Central memory CD4-positive, alpha-beta T cell (primary cell): ENCODE measurements around the gene HLA-DMA.

Experiments used
- DNase-seq: peaks from one replicate; pipeline ENCODE4 v3.0.0; 2022

Gene HLA-DMA

GRCh38 chr6:32974541-32975308 is 21.8 kb upstream of the HLA-DMA start:
- DNase-seq = no peak

- DNase-seq = peak; percentile 58
Measured at GRCh38 chr6:32974016-32974333, 21.1 kb upstream of the HLA-DMA start.

GRCh38 chr6:32973144-32974015 is 20.5 kb upstream of the HLA-DMA start:
- peak; percentile 59 for DNase-seq

- peak; percentile 59 for DNase-seq
Measured at GRCh38 chr6:32972353-32973143, 19.7 kb upstream of the HLA-DMA start.

- DNase-seq = peak; percentile 100
Measured at GRCh38 chr6:32971581-32972352, 18.9 kb upstream of the HLA-DMA start.

GRCh38 chr6:32971242-32971580 is 18.3 kb upstream of the HLA-DMA start:
- DNase-seq = no peak

GRCh38 chr6:32970413-32971241 is 17.7 kb upstream of the HLA-DMA start:
- DNase-seq = peak; percentile 54

- peak; percentile 64 for DNase-seq
Measured at GRCh38 chr6:32969685-32970412, 17.0 kb upstream of the HLA-DMA start.

GRCh38 chr6:32968867-32969684 is 16.2 kb upstream of the HLA-DMA start:
- DNase-seq = peak; percentile 55

GRCh38 chr6:32968093-32968866 is 15.4 kb upstream of the HLA-DMA start, which contains the start of gene BRD2:
Gene BRD2 (plus strand): TSS chr6:32968594. CDS start chr6:32972899, 4,305 bp downstream.
- DNase-seq = peak; percentile 98

- DNase-seq = peak; percentile 32
Measured at GRCh38 chr6:32967151-32968091, 14.5 kb upstream of the HLA-DMA start.

- no peak for DNase-seq
Measured at GRCh38 chr6:32964776-32965175, 11.9 kb upstream of the HLA-DMA start.

- no peak for DNase-seq
Measured at GRCh38 chr6:32963866-32964265, 11.0 kb upstream of the HLA-DMA start.

GRCh38 chr6:32962213-32962826 is 9.4 kb upstream of the HLA-DMA start:
- DNase-seq = no peak

GRCh38 chr6:32960563-32960962 is 7.7 kb upstream of the HLA-DMA start:
- DNase-seq = no peak

- DNase-seq = no peak
Measured at GRCh38 chr6:32956176-32956575, 3.3 kb upstream of the HLA-DMA start.
